ENCODE measurements around the gene RCOR1.
"Not testable (repeated sequence)": the region's sequence is repeated elsewhere in the genome, so short reads cannot be mapped to it uniquely, and the experiment has no call there.

Gene RCOR1

GRCh38 chr14:102593061-102593824 lies 794 bp downstream of the RCOR1 start:
- peak; percentile 50 for DNase-seq (ENCODE audit: low read depth)

- no peak for DNase-seq (ENCODE audit: low read depth)
Measured at GRCh38 chr14:102593825-102594137, 1.3 kb downstream of the RCOR1 start.

DNA sequence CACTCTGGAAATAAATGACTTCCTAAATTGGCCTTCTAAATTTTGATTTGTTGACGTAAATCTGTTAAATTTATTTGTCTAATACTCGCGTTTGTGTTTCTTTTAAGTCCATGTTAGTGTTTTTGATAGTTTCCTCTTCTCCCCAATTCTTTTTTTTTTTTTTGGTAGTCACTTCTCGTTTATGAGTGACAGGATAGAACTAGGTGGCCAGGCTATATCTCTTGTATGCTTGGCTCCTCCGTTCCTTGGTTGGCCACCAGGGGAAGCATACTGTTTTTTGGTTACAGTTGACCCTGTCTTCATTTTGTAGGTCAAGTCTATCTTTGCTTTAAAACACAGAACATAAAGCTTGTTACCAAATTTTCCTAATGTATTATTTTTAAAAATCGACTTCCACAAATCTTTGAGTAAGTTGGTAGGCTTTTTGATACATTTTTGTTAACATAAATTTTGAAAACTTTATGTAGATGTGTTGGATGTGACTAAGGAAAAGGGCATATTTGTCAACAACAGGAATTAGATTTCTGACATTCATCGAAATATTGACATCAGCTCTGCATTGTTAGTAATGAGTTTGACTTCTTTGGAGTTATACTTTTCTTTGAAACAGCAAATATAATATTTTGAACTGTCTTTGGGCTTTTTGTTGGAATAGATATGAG lies 2.2 kb downstream of the RCOR1 start:
- DNase-seq (ENCODE audit: low read depth), result peak; percentile 41

- DNase-seq (ENCODE audit: low read depth), result no peak
Measured at GRCh38 chr14:102601378-102601925, 9.0 kb downstream of the RCOR1 start.

GRCh38 chr14:102602421-102603292 lies 10.2 kb downstream of the RCOR1 start:
- no peak for DNase-seq (ENCODE audit: low read depth)

GRCh38 chr14:102603293-102603907 lies 11.0 kb downstream of the RCOR1 start:
- DNase-seq (ENCODE audit: low read depth), result no peak

- DNase-seq (ENCODE audit: low read depth), result no peak
Measured at GRCh38 chr14:102604183-102604582, 11.7 kb downstream of the RCOR1 start.

GRCh38 chr14:102605029-102605428 lies 12.6 kb downstream of the RCOR1 start:
- no peak for DNase-seq (ENCODE audit: low read depth)

GRCh38 chr14:102606296-102606695 lies 13.8 kb downstream of the RCOR1 start:
- no peak for DNase-seq (ENCODE audit: low read depth)

- DNase-seq (ENCODE audit: low read depth), result no peak
Measured at GRCh38 chr14:102608064-102608446, 15.6 kb downstream of the RCOR1 start.

GRCh38 chr14:102610968-102611811 lies 18.7 kb downstream of the RCOR1 start:
- DNase-seq (ENCODE audit: low read depth), result no peak

GRCh38 chr14:102616318-102616717 lies 23.9 kb downstream of the RCOR1 start:
- no peak for DNase-seq (ENCODE audit: low read depth)

GRCh38 chr14:102616799-102617198 lies 24.4 kb downstream of the RCOR1 start:
- DNase-seq (ENCODE audit: low read depth), result no peak

DNA sequence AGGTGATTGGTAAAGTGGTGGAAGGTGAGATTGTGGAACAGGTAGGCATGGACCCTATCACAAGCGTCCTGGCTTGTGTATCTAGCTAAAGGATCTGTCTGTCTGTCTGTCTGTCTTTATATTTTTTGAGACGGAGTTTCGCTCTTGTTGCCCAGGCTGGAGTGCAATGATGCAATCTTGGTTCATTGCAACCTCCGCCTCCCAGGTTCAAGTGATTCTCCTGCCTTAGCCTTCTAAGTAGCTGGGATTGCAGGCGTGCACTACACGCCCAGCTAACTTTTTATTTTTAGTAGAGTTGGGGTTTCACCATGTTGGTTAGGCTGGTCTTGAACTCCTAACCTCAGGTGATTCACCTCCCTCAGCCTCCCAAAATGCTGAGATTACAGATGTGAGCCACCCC lies 26.6 kb downstream of the RCOR1 start:
- not testable (repeated sequence) for DNase-seq (ENCODE audit: low read depth)

DNA sequence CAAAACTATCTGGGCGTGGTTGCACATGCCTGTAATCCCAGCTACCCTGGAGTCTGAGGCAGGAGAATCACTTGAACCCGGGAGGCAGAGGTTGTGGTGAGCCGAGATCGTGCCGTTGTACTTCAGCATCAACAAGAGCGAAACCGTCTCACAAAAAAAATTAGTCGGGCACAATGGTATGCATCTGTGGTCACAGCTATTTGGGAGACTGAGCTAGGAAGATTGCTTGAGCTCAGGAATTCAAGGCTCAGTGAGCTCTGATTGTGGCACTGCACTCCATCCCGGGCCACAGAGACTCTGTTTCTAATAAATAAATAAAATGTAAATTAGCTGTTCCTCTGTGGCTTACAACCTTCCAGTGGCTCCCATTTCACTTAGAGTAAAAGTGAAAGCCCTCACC lies 28.0 kb downstream of the RCOR1 start:
- DNase-seq (ENCODE audit: low read depth), result no peak

DNA sequence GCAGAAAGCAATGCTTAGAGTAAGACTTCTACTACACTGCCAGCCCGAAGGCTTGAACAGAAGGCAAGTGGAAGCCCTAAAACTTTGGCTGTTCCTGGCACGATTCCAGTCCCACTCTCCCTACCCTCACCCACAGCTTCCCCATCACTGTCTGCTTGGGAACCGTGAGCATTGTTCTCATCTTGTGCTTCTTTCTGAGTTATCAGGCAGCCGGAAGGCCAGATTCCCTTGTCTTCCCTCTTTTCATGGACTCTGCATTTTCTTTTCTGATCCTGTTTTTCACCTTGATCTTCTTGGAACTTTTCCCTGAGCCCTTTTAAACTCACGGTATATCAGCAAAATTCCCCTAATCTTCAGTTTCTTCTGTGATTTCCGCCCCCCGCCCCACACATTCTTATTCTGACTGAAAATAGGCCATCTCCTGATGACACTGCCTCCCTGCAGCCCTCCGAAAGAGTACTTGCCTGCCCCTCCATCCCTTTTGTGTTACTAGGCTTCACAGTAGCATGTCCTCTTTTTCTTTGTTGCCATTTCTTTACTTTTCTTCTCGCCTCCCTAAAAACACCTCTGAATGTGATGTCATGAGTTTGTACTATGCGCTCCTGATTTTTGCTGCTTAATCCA lies 29.9 kb downstream of the RCOR1 start:
- no peak for DNase-seq (ENCODE audit: low read depth)

DNA sequence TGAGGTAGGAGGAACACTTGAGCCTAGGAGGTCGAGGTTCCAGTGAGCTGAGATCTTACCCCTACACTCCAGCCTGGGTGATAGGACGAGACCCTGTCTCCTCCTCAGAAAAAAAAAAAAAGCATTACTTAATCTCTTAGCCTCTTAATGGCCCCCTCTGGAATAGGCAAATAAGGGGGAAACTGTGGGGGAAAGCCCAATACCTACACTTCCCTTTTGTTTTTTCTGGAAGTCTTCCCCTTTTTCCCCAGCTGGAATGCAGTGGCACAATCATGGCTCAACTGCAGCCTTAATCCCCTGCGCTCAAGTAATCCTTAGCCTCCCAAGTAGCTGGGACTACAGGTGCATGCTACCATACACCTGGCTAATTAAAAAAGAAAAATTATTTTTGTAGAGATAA lies 32.2 kb downstream of the RCOR1 start:
- no peak for DNase-seq (ENCODE audit: low read depth)

DNA sequence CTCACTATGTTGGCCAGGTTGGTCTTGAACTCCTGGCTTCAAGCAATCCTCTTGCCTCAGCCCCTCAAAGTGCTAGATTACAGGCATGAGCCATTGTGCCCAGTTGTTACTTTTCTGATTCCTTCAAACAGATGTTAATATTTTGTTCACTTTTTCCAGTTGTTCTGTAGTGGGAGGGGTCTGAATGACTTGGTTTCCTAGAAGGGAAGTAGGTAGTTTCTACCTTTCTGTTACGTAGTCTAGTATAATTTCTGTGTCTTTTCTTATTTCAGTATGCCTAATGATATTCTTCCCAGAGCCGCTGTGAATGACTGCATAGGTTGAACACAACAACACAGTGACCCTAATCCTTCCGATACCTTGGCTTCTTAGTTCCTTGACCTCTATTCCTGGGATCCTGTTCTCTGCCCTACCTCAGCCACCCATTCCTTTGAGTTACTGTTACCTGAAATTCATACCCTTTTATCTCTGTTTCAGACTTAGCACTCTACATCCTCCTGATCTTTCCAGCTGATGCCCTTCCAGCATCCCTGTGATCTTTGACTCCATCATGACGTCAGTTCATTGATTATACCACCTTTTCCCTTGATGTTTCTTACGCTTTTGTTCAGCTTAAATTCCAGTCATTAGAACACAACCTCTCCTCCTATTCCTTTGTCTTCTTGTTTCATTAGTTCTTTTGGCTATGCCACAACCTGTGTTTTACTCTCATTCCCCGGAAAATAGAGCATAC lies 33.3 kb downstream of the RCOR1 start:
- no peak for DNase-seq (ENCODE audit: low read depth)

DNA sequence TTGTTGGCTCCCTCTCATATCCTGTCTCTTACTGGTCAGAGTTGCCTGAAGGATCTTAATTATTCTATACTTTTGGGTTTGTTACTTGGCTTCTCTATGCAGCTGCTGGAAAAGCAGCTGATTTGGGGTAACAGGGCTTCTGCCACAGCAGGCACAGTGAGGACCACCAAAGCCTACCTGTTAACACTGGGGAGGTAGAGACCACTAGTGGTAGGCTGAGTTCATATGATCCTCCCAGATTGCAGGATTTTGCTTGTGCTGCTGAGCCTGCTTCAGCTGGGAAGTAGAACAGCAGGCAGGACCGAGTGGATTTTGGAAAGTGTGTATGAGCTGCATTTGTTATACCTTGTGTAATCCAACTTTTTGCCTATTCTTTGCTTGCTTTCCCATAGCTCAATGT lies 34.1 kb downstream of the RCOR1 start:
- no peak for DNase-seq (ENCODE audit: low read depth)

DNA sequence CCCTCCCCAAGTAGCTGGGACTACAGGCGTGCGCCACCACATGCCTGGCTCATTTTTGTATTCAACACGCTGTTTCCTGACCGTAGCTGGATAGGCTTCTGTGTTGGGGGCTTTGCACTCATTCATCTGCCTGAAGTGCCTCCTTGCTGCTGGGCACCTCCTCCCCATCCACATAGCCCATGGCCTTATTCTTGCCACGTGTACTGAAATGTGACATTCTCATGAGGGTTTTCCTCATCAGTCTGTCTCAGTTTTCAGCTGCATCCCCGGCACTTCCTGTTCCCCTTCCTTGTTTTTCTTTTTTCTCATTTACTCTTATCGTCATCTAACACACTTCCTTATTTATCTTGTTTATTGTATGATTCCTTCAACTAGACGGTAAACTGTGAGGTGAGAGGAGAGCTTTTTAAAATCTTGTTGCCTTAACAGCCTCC lies 36.6 kb downstream of the RCOR1 start:
- DNase-seq (ENCODE audit: low read depth), result no peak

All from activated T-cell treated with anti-CD3 and anti-CD28 coated beads for 1 hour (primary cell).